Subcutaneous adipose tissue (tissue), 4 donors: Measurements from ENCODE around the gene HFE. TPM values are rescaled to one million over a fixed set of nuclear protein-coding genes. Genes with fewer than 3 reads are reported as not detected.

Experiments used
- total RNA-seq, 4 donors: library from RNA; depleted of rRNA; stranded (reverse); fragments of >200 nt; gene quantifications; one replicate each; pipeline ENCODE4 v1.1.0, GENCODE V29; 2016
- TF ChIP-seq, protein P1 (sequence below): fragments of 450-650 bp; IDR thresholded peaks from one replicate; pipeline ENCODE4 v1.5.1; 2016; ENCODE audit warnings: low read depth, mild to moderate bottlenecking, control low read depth, antibody characterized with exemption, moderate library complexity

HFE gene
- total RNA-seq, 4 donors from 2014 or later, result 8.1 to 11.2 (median 9.7) TPM

DNA sequence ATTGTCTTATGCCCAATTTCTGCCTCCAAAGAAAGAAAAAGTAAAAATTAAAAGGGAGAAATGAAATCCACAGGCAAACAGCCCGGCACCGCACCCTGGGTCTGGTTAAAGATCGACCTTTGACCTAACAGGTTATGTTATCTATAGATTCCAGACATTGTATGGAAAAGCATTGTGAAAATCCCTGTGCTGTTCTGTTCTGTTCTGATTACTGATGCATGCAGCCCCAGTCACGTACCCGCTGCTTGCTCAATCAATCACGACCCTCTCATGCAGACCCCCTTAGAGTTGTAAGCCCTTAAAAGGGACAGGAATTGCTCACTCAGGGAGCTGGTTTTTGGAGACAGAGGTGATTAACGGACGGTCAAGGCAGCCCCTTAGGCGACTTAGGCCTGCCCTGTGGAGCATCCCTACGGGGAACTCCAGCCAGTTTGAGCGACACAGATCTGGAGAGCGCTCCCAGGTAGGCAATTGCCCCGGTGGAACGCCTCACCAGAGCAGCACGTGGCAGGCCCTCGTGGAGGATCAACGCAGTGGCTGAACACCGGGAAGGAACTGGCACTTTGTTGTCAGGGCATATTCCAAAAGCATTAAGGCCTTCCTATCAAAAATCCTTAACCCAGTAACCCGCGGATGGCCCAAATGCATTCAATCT is 12.0 kb upstream of the HFE start:
- TF ChIP-seq, protein P1, sequence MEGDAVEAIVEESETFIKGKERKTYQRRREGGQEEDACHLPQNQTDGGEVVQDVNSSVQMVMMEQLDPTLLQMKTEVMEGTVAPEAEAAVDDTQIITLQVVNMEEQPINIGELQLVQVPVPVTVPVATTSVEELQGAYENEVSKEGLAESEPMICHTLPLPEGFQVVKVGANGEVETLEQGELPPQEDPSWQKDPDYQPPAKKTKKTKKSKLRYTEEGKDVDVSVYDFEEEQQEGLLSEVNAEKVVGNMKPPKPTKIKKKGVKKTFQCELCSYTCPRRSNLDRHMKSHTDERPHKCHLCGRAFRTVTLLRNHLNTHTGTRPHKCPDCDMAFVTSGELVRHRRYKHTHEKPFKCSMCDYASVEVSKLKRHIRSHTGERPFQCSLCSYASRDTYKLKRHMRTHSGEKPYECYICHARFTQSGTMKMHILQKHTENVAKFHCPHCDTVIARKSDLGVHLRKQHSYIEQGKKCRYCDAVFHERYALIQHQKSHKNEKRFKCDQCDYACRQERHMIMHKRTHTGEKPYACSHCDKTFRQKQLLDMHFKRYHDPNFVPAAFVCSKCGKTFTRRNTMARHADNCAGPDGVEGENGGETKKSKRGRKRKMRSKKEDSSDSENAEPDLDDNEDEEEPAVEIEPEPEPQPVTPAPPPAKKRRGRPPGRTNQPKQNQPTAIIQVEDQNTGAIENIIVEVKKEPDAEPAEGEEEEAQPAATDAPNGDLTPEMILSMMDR, result no peak

GRCh38 chr6:26086211-26086610 is 1.0 kb upstream of the HFE start:
- TF ChIP-seq, protein P1, result no peak

GRCh38 chr6:26088344-26088743 is 1.1 kb downstream of the HFE start:
- TF ChIP-seq, protein P1, result no peak

DNA sequence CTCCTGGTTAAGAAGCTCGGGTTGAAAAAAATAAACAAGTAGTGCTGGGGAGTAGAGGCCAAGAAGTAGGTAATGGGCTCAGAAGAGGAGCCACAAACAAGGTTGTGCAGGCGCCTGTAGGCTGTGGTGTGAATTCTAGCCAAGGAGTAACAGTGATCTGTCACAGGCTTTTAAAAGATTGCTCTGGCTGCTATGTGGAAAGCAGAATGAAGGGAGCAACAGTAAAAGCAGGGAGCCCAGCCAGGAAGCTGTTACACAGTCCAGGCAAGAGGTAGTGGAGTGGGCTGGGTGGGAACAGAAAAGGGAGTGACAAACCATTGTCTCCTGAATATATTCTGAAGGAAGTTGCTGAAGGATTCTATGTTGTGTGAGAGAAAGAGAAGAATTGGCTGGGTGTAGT is 2.0 kb downstream of the HFE start:
- TF ChIP-seq, protein P1, result no peak

- TF ChIP-seq, protein P1, result no peak
Measured at GRCh38 chr6:26092443-26092842, 5.2 kb downstream of the HFE start.

- TF ChIP-seq, protein P1, result no peak
Measured at GRCh38 chr6:26094036-26094435, 6.8 kb downstream of the HFE start.

GRCh38 chr6:26097268-26097875 is 10.1 kb downstream of the HFE start:
- TF ChIP-seq, protein P1, result no peak
